ENCODE measurements around the gene SIK1.
"Not testable (repeated sequence)": the region's sequence is repeated elsewhere in the genome, so short reads cannot be mapped to it uniquely, and the experiment has no call there.

DNA sequence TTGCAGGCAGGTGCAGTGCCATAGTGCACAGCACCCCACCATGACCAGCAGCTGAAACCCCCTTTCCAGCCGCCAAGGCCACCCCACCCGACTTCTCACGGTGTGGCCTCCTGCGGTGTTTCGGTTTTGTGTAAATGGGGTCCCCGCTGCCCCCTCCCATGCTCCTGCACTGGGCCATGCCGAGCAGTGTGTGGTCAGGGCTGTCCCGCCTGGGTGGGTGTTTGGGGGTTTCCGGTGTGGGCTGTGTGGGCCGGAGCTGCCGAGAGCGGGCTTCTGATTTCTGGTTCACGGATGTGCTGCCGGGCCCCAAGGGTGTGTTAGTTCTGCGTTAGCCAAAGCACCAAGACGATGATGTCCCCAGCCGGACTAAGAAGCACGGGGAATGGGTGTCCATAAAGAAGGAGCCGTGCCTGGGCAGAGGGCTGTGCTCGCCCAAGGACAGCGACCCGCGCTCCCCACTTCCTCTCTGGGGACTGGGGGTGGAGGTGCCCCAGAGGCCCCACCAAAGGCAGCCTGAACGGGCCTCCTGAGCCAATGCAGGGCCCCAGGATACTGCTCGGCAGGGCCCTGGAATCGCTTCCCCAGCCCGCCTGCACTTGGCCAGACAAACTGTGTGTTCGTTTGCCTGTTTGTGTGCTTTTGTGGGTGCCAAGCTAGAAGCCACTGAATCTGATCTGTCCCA is 45.9 kb downstream of the SIK1 start:
- not testable (repeated sequence) for TF ChIP-seq CTCF (IDR thresholded peaks at IDR 0.05; ENCODE audit: insufficient read depth, low read length); POLR2AphosphoS5 (IDR thresholded peaks at IDR 0.05; ENCODE audit: low read depth); GABPA (IDR thresholded peaks at IDR 0.05; ENCODE audit: low read depth); REST (IDR thresholded peaks at IDR 0.05; ENCODE audit: insufficient replicate concordance, low read depth)
